Heart left ventricle (tissue), 13 donors: ENCODE data around the gene TRIM9.
"Not testable (repeated sequence)": the region's sequence is repeated elsewhere in the genome, so short reads cannot be mapped to it uniquely, and the experiment has no call there.

Source experiments
- CTCF ChIP-seq, 12 donors: fragments of 200-600 bp; sonication (generic) in 4 of 12; IDR thresholded peaks; one replicate each; pipeline versions ENCODE4 v1.5.0 to v1.8.0; 2018 to 2022; ENCODE audit warnings: antibody characterized with exemption in 12 of 12, mild to moderate bottlenecking in 5 of 12
- POLR2A ChIP-seq, 2 donors: fragments of 450-650 bp; IDR thresholded peaks; one replicate each; pipeline ENCODE4 v1.6.1; 2017; ENCODE audit warnings: antibody characterized with exemption in 2 of 2, mild to moderate bottlenecking in 2 of 2, moderate library complexity in 2 of 2
- donor health status: ischemic (EF 13 %, LVEDD 7.1; RV severe dilation, severe dysfunction).
- donor health status: DM: no; HTN: yes; CAD: no.
- donor health status: DM: no; HTN: no; CAD: no.
- donor health status: ischemic (EF 25% LVEDD 6.9; RV normal size, moderate dysfunction).
- donor health status: ischemic (EF 25% LVEDD 5.7; RV mildly dilated, moderate dysfunction).
- donor health status: ischemic (EF 35%, LVEDD 5.7; RV mildly dilated, moderate dysfunction).
- donor health status: nonischemic (EF 11% LVEDD 7.7; RV severe dilation, severe dysfunction).
- donor health status: DM: yes; HTN: yes; CAD: no.
- donor health status: PGD.
- donor health status: ischemic (EF 29% LVEDD 5.4; RV normal size, mild dysfunction).
- donor health status: nonischemic (EF 23%, LVEDD 6.1; RV moderate dilation, normal function).

GRCh38 chr14:50941638-50942037 lies 153.3 kb downstream of the TRIM9 start:
- TF ChIP-seq POLR2A, CTCF (IDR thresholded peaks at IDR 0.05): not testable (repeated sequence)
